Activated CD4-positive, CD25-positive, alpha-beta regulatory T cell (primary cell): Measurements from ENCODE around the gene CLTA.
A peak's percentile ranks its signal among the peaks of the same experiment; 100 is the strongest.
"Not testable (repeated sequence)": the region's sequence is repeated elsewhere in the genome, so short reads cannot be mapped to it uniquely, and the experiment has no call there.

ENCODE experiments used
- DNase-seq, 4 experiments: peaks; one replicate each; lab custom pipeline; 2025; lab: John Stamatoyannopoulos, UW

Gene CLTA

GRCh38 chr9:36158917-36159316 is 31.8 kb upstream of the CLTA start:
- DNase-seq = no peak

- not testable (repeated sequence) for DNase-seq
Measured at GRCh38 chr9:36159509-36159908, 31.2 kb upstream of the CLTA start.

GRCh38 chr9:36160126-36160525 is 30.6 kb upstream of the CLTA start:
- DNase-seq = not testable (repeated sequence)

- no peak for DNase-seq
Measured at GRCh38 chr9:36161187-36161586, 29.5 kb upstream of the CLTA start.

- DNase-seq = no peak
Measured at GRCh38 chr9:36162211-36162738, 28.4 kb upstream of the CLTA start.

GRCh38 chr9:36163049-36163785 is 27.5 kb upstream of the CLTA start:
- no peak for DNase-seq

- DNase-seq = no peak
Measured at GRCh38 chr9:36163786-36164170, 26.9 kb upstream of the CLTA start.

- no peak for DNase-seq
Measured at GRCh38 chr9:36164372-36164771, 26.3 kb upstream of the CLTA start.

GRCh38 chr9:36164989-36165388 is 25.7 kb upstream of the CLTA start:
- DNase-seq = no peak

GRCh38 chr9:36165826-36166167 is 24.9 kb upstream of the CLTA start:
- DNase-seq = no peak

GRCh38 chr9:36166168-36166927 is 24.4 kb upstream of the CLTA start:
- DNase-seq = peak; percentile 60 to 76 (median 68)

GRCh38 chr9:36169166-36169565 is 21.6 kb upstream of the CLTA start, which contains the start of gene CCIN:
TSS of gene CCIN (plus strand) at chr9:36169388. CDS start at chr9:36169503, 115 bp downstream.
- no peak for DNase-seq

- DNase-seq = no peak
Measured at GRCh38 chr9:36169708-36170107, 21.0 kb upstream of the CLTA start.

- DNase-seq = no peak
Measured at GRCh38 chr9:36170531-36170930, 20.2 kb upstream of the CLTA start.

- no peak for DNase-seq
Measured at GRCh38 chr9:36173861-36174260, 16.9 kb upstream of the CLTA start.

- no peak for DNase-seq
Measured at GRCh38 chr9:36174271-36174670, 16.4 kb upstream of the CLTA start.

- DNase-seq = no peak
Measured at GRCh38 chr9:36174731-36175130, 16.0 kb upstream of the CLTA start.

GRCh38 chr9:36175209-36175608 is 15.5 kb upstream of the CLTA start:
- DNase-seq = not testable (repeated sequence)

GRCh38 chr9:36176496-36176895 is 14.2 kb upstream of the CLTA start:
- DNase-seq = not testable (repeated sequence)

- no peak for DNase-seq
Measured at GRCh38 chr9:36177571-36177970, 13.2 kb upstream of the CLTA start.

GRCh38 chr9:36180243-36180642 is 10.5 kb upstream of the CLTA start:
- not testable (repeated sequence) for DNase-seq

GRCh38 chr9:36187414-36187813 is 3.3 kb upstream of the CLTA start:
- no peak for DNase-seq

GRCh38 chr9:36188212-36188611 is 2.5 kb upstream of the CLTA start:
- DNase-seq = no peak
